HG03025 (cell line): ENCODE measurements around the gene IFFO2.

Source experiments
- ATAC-seq: cut with Tn5 transposase; IDR thresholded peaks from one replicate; pipeline ENCODE4 v1.9.1; 2021; ENCODE audit warnings: mild to moderate bottlenecking, moderate library complexity; ENCODE audit not compliant: unreplicated experiment, low FRiP score

IFFO2 gene

DNA sequence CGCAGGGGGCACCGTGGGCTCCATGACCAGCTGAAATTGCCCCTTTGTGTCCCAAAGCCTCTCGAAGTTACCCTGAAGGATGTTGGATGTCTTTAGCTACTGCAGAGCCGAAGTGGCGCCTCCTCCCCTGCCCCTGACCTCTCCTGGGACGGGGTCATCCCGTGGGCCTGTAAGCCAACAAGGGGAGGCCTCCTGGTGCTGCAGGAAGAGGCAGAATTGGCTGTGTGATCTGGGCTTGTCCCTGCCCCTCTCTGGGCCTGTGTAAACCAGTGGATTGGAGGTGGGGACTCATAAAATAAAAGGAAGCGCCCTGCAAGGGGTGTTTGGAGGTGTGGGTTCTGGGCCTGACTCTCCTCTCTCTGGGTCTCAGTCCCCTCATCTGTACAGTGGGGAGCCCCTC is 94.9 kb downstream of the IFFO2 start:
- ATAC-seq, result no peak

GRCh38 chr1:18861082-18861481 is 95.4 kb downstream of the IFFO2 start:
- no peak for ATAC-seq

GRCh38 chr1:18859560-18859959 is 96.9 kb downstream of the IFFO2 start, which contains the start of gene TAS1R2:
Gene TAS1R2 (minus strand): TSS chr1:18859660. CDS start chr1:18859660, 0 bp downstream.
- no peak for ATAC-seq

- ATAC-seq, result no peak
Measured at GRCh38 chr1:18858070-18858688, 98.3 kb downstream of the IFFO2 start.

- ATAC-seq, result no peak
Measured at GRCh38 chr1:18856435-18856834, 100.0 kb downstream of the IFFO2 start.

DNA sequence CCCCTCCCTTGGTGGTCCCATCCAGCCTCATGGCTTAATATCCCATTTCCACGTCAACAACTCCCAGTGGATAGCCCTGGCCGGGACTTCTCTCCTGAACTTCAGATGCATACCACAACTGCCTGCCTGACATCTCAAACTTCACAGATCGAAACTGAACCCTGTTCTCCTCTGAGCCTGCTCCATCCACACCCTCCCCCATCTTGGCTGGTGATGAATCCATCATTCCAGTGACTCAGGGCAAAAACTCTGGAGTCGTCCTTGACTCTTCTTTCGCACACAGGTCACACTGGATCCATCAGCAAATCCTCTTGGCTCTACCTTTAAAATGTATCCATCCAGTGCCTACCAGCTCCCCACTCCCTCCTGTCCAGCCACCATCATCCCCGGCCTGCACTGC is 100.9 kb downstream of the IFFO2 start:
- no peak for ATAC-seq

- ATAC-seq, result no peak
Measured at GRCh38 chr1:18854331-18855025, 102.0 kb downstream of the IFFO2 start.
